HepG2 (cell line): ENCODE results near the gene ABTB2.

Experiments
- EP300 ChIP-seq, 3 experiments: sonication (generic) in 1 of 3; formaldehyde crosslinking in 1 of 3; IDR thresholded peaks; 2 replicates each; pipeline versions ENCODE4 v1.5.1 to v1.6.1; 2011 to 2020; ENCODE audit warnings: low read depth in 2 of 3, low read length in 2 of 3, borderline replicate concordance in 1 of 3, improper control_type of control experiment in 1 of 3, mild to moderate bottlenecking in 1 of 3, missing genetic modification reagents in 1 of 3, moderate library complexity in 1 of 3
- ISL2 ChIP-seq: sonication (generic); formaldehyde crosslinking; IDR thresholded peaks from 2 replicates; pipeline ENCODE4 v1.5.0; 2020; ENCODE audit warnings: missing genetic modification reagents
- PHF8 ChIP-seq: sonication (generic); formaldehyde crosslinking; IDR thresholded peaks from 2 replicates; pipeline ENCODE4 v1.5.0; 2020; ENCODE audit warnings: missing genetic modification reagents
- POLR2A ChIP-seq, 2 experiments: IDR thresholded peaks; 2 replicates each; pipeline ENCODE4 v1.6.1; 2011; ENCODE audit warnings: low read depth in 2 of 2, low read length in 2 of 2, mild to moderate bottlenecking in 1 of 2, moderate library complexity in 1 of 2; ENCODE audit not compliant: insufficient read depth in 1 of 2
- POLR2AphosphoS5 ChIP-seq: IDR thresholded peaks from 2 replicates; pipeline ENCODE4 v1.6.1; 2012; ENCODE audit warnings: low read depth, low read length
- TAF15 ChIP-seq: fragments of 200-400 bp; formaldehyde crosslinking; IDR thresholded peaks from one replicate; pipeline ENCODE4 v1.6.1; 2018; ENCODE audit warnings: mild to moderate bottlenecking, low read depth, low read length; ENCODE audit not compliant: poor library complexity, severe bottlenecking
- USF2 ChIP-seq, 2 experiments: sonication (generic) in 1 of 2; formaldehyde crosslinking in 1 of 2; IDR thresholded peaks; 2 replicates each; pipeline versions ENCODE4 v1.5.1 to v1.6.1; 2011 to 2020; ENCODE audit warnings: borderline replicate concordance in 1 of 2, low read depth in 1 of 2, low read length in 1 of 2, mild to moderate bottlenecking in 1 of 2, missing genetic modification reagents in 1 of 2, moderate library complexity in 1 of 2
- ZFX ChIP-seq: sonication (generic); formaldehyde crosslinking; IDR thresholded peaks from 2 replicates; pipeline ENCODE4 v1.4.0; 2020; ENCODE audit warnings: mild to moderate bottlenecking, low read depth, missing genetic modification reagents, moderate library complexity
- ZMYM3 ChIP-seq: sonication (generic); formaldehyde crosslinking; IDR thresholded peaks from 2 replicates; pipeline ENCODE4 v1.5.1; 2020; ENCODE audit warnings: mild to moderate bottlenecking, missing genetic modification reagents
- ZNF256 ChIP-seq: sonication (generic); formaldehyde crosslinking; conservative IDR thresholded peaks from 2 replicates; pipeline ENCODE4 v1.4.0; 2020; ENCODE audit warnings: missing genetic modification reagents
- ZNF280D ChIP-seq: sonication (generic); formaldehyde crosslinking; IDR thresholded peaks from 2 replicates; pipeline ENCODE4 v1.5.1; 2020; ENCODE audit warnings: mild to moderate bottlenecking, missing genetic modification reagents
- TF ChIP-seq, protein P1 (sequence below): sonication (generic); formaldehyde crosslinking; IDR thresholded peaks from 2 replicates; pipeline ENCODE4 v1.5.0; 2020; ENCODE audit warnings: mild to moderate bottlenecking, missing genetic modification reagents, moderate library complexity

DNA sequence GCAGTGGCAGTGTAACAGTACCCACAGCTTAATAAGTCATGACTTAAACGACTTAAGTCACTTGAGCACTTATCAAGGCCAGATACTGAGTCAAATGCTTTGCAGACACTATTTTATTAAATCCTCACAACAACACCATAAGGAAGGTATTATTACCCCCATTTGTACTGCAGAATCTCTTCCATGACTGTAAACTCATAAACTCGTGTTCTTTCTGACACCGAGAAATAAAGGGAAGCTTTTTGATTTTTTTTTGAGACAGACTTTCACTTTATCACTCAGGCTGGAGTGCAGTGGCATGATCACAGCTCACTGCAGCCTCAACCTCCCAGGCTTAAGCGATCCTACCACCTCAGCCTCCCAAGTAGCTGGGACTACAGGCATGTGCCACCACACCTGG, 103.8 kb downstream of the ABTB2 start:
- no peak for TF ChIP-seq ISL2 (CRISPR knock-in tag)
- no peak for TF ChIP-seq ZMYM3
- TF ChIP-seq POLR2AphosphoS5, result no peak
- no peak for TF ChIP-seq USF2 (IDR thresholded peaks at IDR 0.05; ENCODE audit: low read depth, low read length)
- no peak for TF ChIP-seq USF2 (CRISPR knock-in tag; IDR thresholded peaks at IDR 0.05; ENCODE audit: borderline replicate concordance)
- TF ChIP-seq TAF15, result no peak
- TF ChIP-seq POLR2A (IDR thresholded peaks at IDR 0.05; ENCODE audit: insufficient read depth in 1 of 2, low read depth in 2 of 2, low read length in 2 of 2), result no peak
- TF ChIP-seq ZNF256 (CRISPR knock-in tag), result no peak
- TF ChIP-seq ZFX (CRISPR knock-in tag), result no peak
- TF ChIP-seq, protein P1, sequence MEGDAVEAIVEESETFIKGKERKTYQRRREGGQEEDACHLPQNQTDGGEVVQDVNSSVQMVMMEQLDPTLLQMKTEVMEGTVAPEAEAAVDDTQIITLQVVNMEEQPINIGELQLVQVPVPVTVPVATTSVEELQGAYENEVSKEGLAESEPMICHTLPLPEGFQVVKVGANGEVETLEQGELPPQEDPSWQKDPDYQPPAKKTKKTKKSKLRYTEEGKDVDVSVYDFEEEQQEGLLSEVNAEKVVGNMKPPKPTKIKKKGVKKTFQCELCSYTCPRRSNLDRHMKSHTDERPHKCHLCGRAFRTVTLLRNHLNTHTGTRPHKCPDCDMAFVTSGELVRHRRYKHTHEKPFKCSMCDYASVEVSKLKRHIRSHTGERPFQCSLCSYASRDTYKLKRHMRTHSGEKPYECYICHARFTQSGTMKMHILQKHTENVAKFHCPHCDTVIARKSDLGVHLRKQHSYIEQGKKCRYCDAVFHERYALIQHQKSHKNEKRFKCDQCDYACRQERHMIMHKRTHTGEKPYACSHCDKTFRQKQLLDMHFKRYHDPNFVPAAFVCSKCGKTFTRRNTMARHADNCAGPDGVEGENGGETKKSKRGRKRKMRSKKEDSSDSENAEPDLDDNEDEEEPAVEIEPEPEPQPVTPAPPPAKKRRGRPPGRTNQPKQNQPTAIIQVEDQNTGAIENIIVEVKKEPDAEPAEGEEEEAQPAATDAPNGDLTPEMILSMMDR (CRISPR knock-in tag), result no peak
- TF ChIP-seq EP300 (IDR thresholded peaks at IDR 0.05; ENCODE audit: low read depth in 2 of 2, low read length in 2 of 2), result no peak
- TF ChIP-seq EP300 (CRISPR knock-in tag; IDR thresholded peaks at IDR 0.05; ENCODE audit: borderline replicate concordance), result no peak
- no peak for TF ChIP-seq ZNF280D
- TF ChIP-seq PHF8 (CRISPR knock-in tag), result no peak
